Suprapubic skin (tissue), 4 donors: ENCODE results near the gene DNAJB1. TPM values are rescaled to one million over a fixed set of nuclear protein-coding genes. Genes with fewer than 3 reads are reported as not detected.
A peak's percentile ranks its signal among the peaks of the same experiment; 100 is the strongest.
"Not testable (repeated sequence)": the region's sequence is repeated elsewhere in the genome, so short reads cannot be mapped to it uniquely, and the experiment has no call there.

Experiments used
- DNase-seq, 2 donors: peaks; one replicate each; pipeline ENCODE4 v3.0.0-alpha.2; 2019; ENCODE audit warnings: low spot score in 2 of 2
- H3K27ac ChIP-seq: fragments of 200-600 bp; sonication (generic); one replicate; pipeline ENCODE4 v1.5.1; 2019
- H3K27me3 ChIP-seq: fragments of 200-600 bp; sonication (generic); one replicate; pipeline ENCODE4 v1.5.1; 2019
- H3K36me3 ChIP-seq: fragments of 200-600 bp; sonication (generic); one replicate; pipeline ENCODE4 v1.5.1; 2019
- H3K4me1 ChIP-seq: fragments of 200-600 bp; sonication (generic); one replicate; pipeline ENCODE4 v1.5.1; 2019
- H3K4me3 ChIP-seq: fragments of 200-600 bp; sonication (generic); one replicate; pipeline ENCODE4 v1.5.1; 2019; ENCODE audit warnings: mild to moderate bottlenecking
- H3K9me3 ChIP-seq: fragments of 200-600 bp; sonication (generic); one replicate; pipeline ENCODE4 v1.5.1; 2019
- CTCF ChIP-seq, 2 donors: fragments of 200-600 bp in 1 of 2; fragments of 450-650 bp in 1 of 2; sonication (generic) in 1 of 2; IDR thresholded peaks; one replicate each; pipeline ENCODE4 v1.5.1; 2016 to 2019; ENCODE audit warnings: antibody characterized with exemption in 2 of 2, mild to moderate bottlenecking in 1 of 2, moderate library complexity in 1 of 2
- EP300 ChIP-seq: sonication (generic); formaldehyde crosslinking; IDR thresholded peaks from one replicate; pipeline ENCODE4 v1.6.1; 2017; ENCODE audit warnings: antibody characterized with exemption
- POLR2A ChIP-seq, 2 donors: fragments of 450-650 bp; IDR thresholded peaks; one replicate each; pipeline ENCODE4 v1.6.1; 2017; ENCODE audit warnings: antibody characterized with exemption in 2 of 2, mild to moderate bottlenecking in 2 of 2, moderate library complexity in 2 of 2
- POLR2AphosphoS5 ChIP-seq, 3 donors: sonication (generic); formaldehyde crosslinking; IDR thresholded peaks; one replicate each; pipeline ENCODE4 v1.6.1; 2017; ENCODE audit warnings: antibody characterized with exemption in 3 of 3
- WGBS: methylation state at CpG from one replicate; pipeline ENCODE4 v1.1.5; 2018; 5-methylcytosine and 5-hydroxymethylcytosine counted together
- total RNA-seq, 4 donors: library from RNA; depleted of rRNA; stranded (reverse); fragments of >200 nt; gene quantifications; one replicate each; pipeline ENCODE4 v1.1.0, GENCODE V29; 2016

DNAJB1 gene
- total RNA-seq, 4 donors from 2014 or later = 54.5 to 197 (median 145) TPM

GRCh38 chr19:14545716-14546082 lies 27.5 kb upstream of the DNAJB1 start:
- peaks cover 65% of the 10 kb centered on the region for H3K4me1 ChIP-seq
- TF ChIP-seq EP300 (no peak), POLR2AphosphoS5 (IDR thresholded peaks at IDR 0.05) (no peak), POLR2A (IDR thresholded peaks at IDR 0.05) (no peak), CTCF (IDR thresholded peaks at IDR 0.05) (no peak)
- DNase-seq = no peak
- peak overlapping the region; percentile 73 for H3K27ac ChIP-seq
- peaks cover 13% of the 10 kb centered on the region for H3K36me3 ChIP-seq
- no peaks in the 10 kb centered on the region for H3K27me3 ChIP-seq
- H3K9me3 ChIP-seq = no peaks in the 10 kb centered on the region
- 58% methylated on average over 8 of the region's 9 CpGs for WGBS
- H3K4me3 ChIP-seq = no peak overlapping the region

- peaks cover 13% of the 10 kb centered on the region for H3K36me3 ChIP-seq
- peak in 1 of 2 donors; percentile 73 for DNase-seq
- H3K4me1 ChIP-seq = peaks cover 60% of the 10 kb centered on the region
- H3K9me3 ChIP-seq = no peaks in the 10 kb centered on the region
- WGBS = 46% methylated on average over 18 of the region's 21 CpGs
- no peak overlapping the region for H3K4me3 ChIP-seq
- no peaks in the 10 kb centered on the region for H3K27me3 ChIP-seq
- TF ChIP-seq POLR2A (IDR thresholded peaks at IDR 0.05) (no peak), EP300 (no peak), CTCF (IDR thresholded peaks at IDR 0.05) (no peak), POLR2AphosphoS5 (IDR thresholded peaks at IDR 0.05) (no peak)
- peak overlapping the region; percentile 73 for H3K27ac ChIP-seq
Observed at GRCh38 chr19:14544977-14545715, 26.9 kb upstream of the DNAJB1 start.

GRCh38 chr19:14544047-14544446 lies 25.9 kb upstream of the DNAJB1 start:
- no peak for TF ChIP-seq EP300
- TF ChIP-seq POLR2A (IDR thresholded peaks at IDR 0.05) = no peak
- TF ChIP-seq POLR2AphosphoS5 (IDR thresholded peaks at IDR 0.05) = no peak
- TF ChIP-seq CTCF (IDR thresholded peaks at IDR 0.05) = no peak
- no peaks in the 10 kb centered on the region for H3K9me3 ChIP-seq
- 77% methylated on average over 5 of the region's 5 CpGs for WGBS
- H3K36me3 ChIP-seq = peaks cover 6% of the 10 kb centered on the region
- no peak overlapping the region for H3K4me3 ChIP-seq
- H3K27me3 ChIP-seq = no peaks in the 10 kb centered on the region
- H3K4me1 ChIP-seq = peaks cover 50% of the 10 kb centered on the region
- H3K27ac ChIP-seq = no peak overlapping the region
- no peak for DNase-seq

GRCh38 chr19:14542711-14543328 lies 24.6 kb upstream of the DNAJB1 start:
- TF ChIP-seq EP300 (no peak), POLR2A (IDR thresholded peaks at IDR 0.05) (no peak), CTCF (IDR thresholded peaks at IDR 0.05) (no peak), POLR2AphosphoS5 (IDR thresholded peaks at IDR 0.05) (no peak)
- H3K27ac ChIP-seq = peak overlapping the region; percentile 59
- no peaks in the 10 kb centered on the region for H3K36me3 ChIP-seq
- 8% methylated on average over 7 of the region's 7 CpGs for WGBS
- H3K4me3 ChIP-seq = no peak overlapping the region
- DNase-seq = no peak
- H3K27me3 ChIP-seq = no peaks in the 10 kb centered on the region
- no peaks in the 10 kb centered on the region for H3K9me3 ChIP-seq
- H3K4me1 ChIP-seq = peaks cover 52% of the 10 kb centered on the region

GRCh38 chr19:14541979-14542378 lies 23.8 kb upstream of the DNAJB1 start:
- H3K27ac ChIP-seq, H3K27me3 ChIP-seq, DNase-seq, H3K9me3 ChIP-seq, H3K36me3 ChIP-seq, H3K4me3 ChIP-seq: not testable (repeated sequence)
- peaks cover 51% of the 10 kb centered on the region for H3K4me1 ChIP-seq
- WGBS = 91% methylated on average over 5 of the region's 5 CpGs
